ENCODE measurements around the gene TMEM94. TPM values are rescaled to one million over a fixed set of nuclear protein-coding genes. Genes with fewer than 3 reads are reported as not detected.
A peak's percentile ranks its signal among the peaks of the same experiment; 100 is the strongest.

Gene TMEM94
- total and polyA plus RNA-seq, 9 of the 15 experiments (the other 6 are each of a cell fraction or from before 2014, with no cell fraction given), result 0.35 to 48.1 (median 14.4) TPM

DNA sequence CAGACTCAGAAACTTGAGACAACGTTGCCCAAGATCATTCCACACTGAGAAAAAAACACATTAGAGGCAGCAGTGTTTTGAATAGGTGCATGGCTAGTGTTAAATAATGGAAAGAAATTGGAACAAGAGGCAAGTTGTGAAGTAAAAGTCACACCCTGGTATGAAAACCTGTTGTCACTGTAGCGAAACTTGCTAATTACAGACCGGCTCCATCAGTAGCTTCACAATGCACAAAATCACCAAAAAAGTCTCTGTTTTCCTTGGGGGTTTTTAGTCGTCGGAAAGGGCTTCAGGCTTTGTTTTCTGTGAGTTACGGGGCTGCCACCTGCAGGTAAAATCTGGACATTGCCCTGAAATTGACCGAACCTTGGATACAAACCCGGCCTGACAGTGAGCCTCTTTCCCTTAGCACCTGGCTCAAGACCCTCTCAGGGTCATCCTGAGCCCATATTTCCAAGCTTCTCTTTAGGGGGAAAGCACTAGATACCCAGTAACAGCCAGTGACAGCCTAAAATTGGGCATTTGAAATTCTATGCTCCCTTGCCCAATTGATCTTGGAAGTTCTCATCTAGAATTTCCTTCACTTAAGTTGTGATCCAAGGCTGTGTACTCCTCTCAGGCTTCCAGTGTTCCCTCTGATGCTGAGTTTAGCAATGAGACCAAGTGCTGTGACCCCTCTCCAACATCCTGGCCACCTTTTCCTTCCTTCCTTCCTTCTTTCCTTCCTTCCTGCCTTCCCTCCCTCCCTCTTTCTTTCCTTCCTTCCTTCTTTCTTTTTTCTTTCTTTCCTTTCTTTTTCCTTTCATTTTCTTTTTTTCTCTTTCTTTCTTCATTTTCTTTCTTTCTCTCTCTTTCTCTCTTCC is 43.7 kb upstream of the TMEM94 start:
- DNase-seq (ENCODE audit: extremely low read depth in 1 of 4, low spot score in 3 of 4) (peak; percentile 69 to 84 (median 72)), FAIRE-seq (peak; percentile 95), ATAC-seq (peak; percentile 92)
- Histone ChIP-seq H3K9me1 (ENCODE audit: control insufficient read depth, insufficient read depth, low read length) (no peaks in the 10 kb centered on the region), H3K4me1 (replicated peaks in 1 of 2; ENCODE audit: control insufficient read depth in 2 of 2, insufficient read depth in 2 of 2, low read length in 2 of 2) (no peaks in the 10 kb centered on the region), H4K20me1 (replicated peaks; ENCODE audit: control insufficient read depth, insufficient read depth, low read length) (no peaks in the 10 kb centered on the region), H3K27ac (ENCODE audit: extremely low read depth, low read depth, low read length) (no peak overlapping the region), H3K27me3 (ENCODE audit: control insufficient read depth in 2 of 2, insufficient read depth in 2 of 2, low read length in 2 of 2) (peaks cover 0 to 9% of the 10 kb centered on the region in 2 experiments; a peak in 2 of 5 replicates), H3K4me2 (ENCODE audit: insufficient read depth, low read length) (peak overlapping the region; percentile 30), H2AFZ (ENCODE audit: low read depth, low read length) (peak overlapping the region; percentile 57), H3K4me3 (no peak overlapping the region), H3K9ac (ENCODE audit: insufficient read depth in 1 of 2, low read depth in 2 of 2, low read length in 2 of 2) (0 out of 4 replicates have a peak overlapping the region, but pooled peaks of 1 of the 2 experiments have one; percentile 4), H3K9me3 (replicated peaks; ENCODE audit: control insufficient read depth, insufficient read depth, low read depth, low read length) (no peaks in the 10 kb centered on the region), H3K36me3 (ENCODE audit: control insufficient read depth, insufficient read depth, low read length) (no peaks in the 10 kb centered on the region), H3K79me2 (ENCODE audit: control insufficient read depth, insufficient read depth, low read length) (no peaks in the 10 kb centered on the region)
- in situ Hi-C loops (cut with MboI), result loop anchor here (5.0 to 10.0 kb wide), 3 partner anchors 100 to 298 kb away; partner anchors contain the start of genes GGA3 and MRPS7
- BruUV-seq (replicated peaks), result no TSS peak
- CTCF ChIA-PET (ENCODE audit: low intra/inter-chr PET ratio), result interaction anchor here (0.7 to 2.5 kb wide), 8 partner anchors 87 to 174 kb away, joined by 3 to 23 read pairs (median 4); partner anchors contain the start of genes MIF4GD, SLC25A19 and TSEN54
- POLR2A ChIA-PET, result interaction anchor here (0.6 to 1.0 kb wide), 9 partner anchors 10 to 251 kb away, joined by 3 to 7 read pairs (median 3); partner anchors contain the start of gene MIF4GD
- intact Hi-C loops (cut with micrococcal nuclease), result loop anchor here (1.0 to 2.0 kb wide), 2 partner anchors 122 to 452 kb away; no protein-coding TSS in a partner anchor
- under 1% methylated on average over 8 of the region's 8 CpGs for WGBS (ENCODE audit: insufficient coverage, low coverage, missing lambda C conversion rate)
- TF ChIP-seq CTBP1 (IDR thresholded peaks at IDR 0.05; ENCODE audit: borderline replicate concordance), result peak; percentile 51; the same call in 1 of the 2 replicates
- 0 out of 2 replicates have a peak, but pooled peaks have one; percentile 36 for TF ChIP-seq THRAP3 (IDR thresholded peaks at IDR 0.05; ENCODE audit: borderline replicate concordance)
- peak; percentile 58; the same call in 1 of the 2 replicates for TF ChIP-seq ZNF24 (IDR thresholded peaks at IDR 0.05)
- TF ChIP-seq SMAD3 (CRISPR knock-in tag; conservative IDR thresholded peaks at IDR 0.05), result no peak
- TF ChIP-seq ATF7 (IDR thresholded peaks at IDR 0.05), result peak; percentile 26; the same call in 1 of the 2 replicates
- TF ChIP-seq IFI16 (CRISPR knock-in tag; IDR thresholded peaks at IDR 0.05), result no peak
- no peak for TF ChIP-seq ZNF57 (CRISPR knock-in tag; IDR thresholded peaks at IDR 0.05)
- no peak for TF ChIP-seq DMBX1 (CRISPR knock-in tag; IDR thresholded peaks at IDR 0.05; ENCODE audit: borderline replicate concordance)
- 0 out of 2 replicates have a peak, but pooled peaks have one; percentile 15 for TF ChIP-seq MTA1 (IDR thresholded peaks at IDR 0.05; ENCODE audit: borderline replicate concordance)
- TF ChIP-seq ARID2 (IDR thresholded peaks at IDR 0.05), result 0 out of 2 replicates have a peak, but pooled peaks have one; percentile 49
- no peak; the same call in 1 of the 2 replicates for TF ChIP-seq STAG1 (CRISPR knock-in tag; IDR thresholded peaks at IDR 0.05; ENCODE audit: borderline replicate concordance)
- TF ChIP-seq HLTF (IDR thresholded peaks at IDR 0.05), result 0 out of 2 replicates have a peak, but pooled peaks have one; percentile 48
- TF ChIP-seq TAF9B (IDR thresholded peaks at IDR 0.05; ENCODE audit: partially characterized antibody), result peak; percentile 17
- TF ChIP-seq, protein P1, sequence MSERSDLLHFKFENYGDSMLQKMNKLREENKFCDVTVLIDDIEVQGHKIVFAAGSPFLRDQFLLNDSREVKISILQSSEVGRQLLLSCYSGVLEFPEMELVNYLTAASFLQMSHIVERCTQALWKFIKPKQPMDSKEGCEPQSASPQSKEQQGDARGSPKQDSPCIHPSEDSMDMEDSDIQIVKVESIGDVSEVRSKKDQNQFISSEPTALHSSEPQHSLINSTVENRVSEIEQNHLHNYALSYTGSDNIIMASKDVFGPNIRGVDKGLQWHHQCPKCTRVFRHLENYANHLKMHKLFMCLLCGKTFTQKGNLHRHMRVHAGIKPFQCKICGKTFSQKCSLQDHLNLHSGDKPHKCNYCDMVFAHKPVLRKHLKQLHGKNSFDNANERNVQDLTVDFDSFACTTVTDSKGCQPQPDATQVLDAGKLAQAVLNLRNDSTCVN (CRISPR knock-in tag; IDR thresholded peaks at IDR 0.05), result 0 out of 2 replicates have a peak, but pooled peaks have one; percentile 39
- TF ChIP-seq SRF (CRISPR knock-in tag; IDR thresholded peaks at IDR 0.05), result 0 out of 4 replicates have a peak, but pooled peaks of 1 of the 2 experiments have one; percentile 12
- 0 out of 2 replicates have a peak, but pooled peaks have one; percentile 40 for TF ChIP-seq ZNF384 (IDR thresholded peaks at IDR 0.05; ENCODE audit: low read depth, low read length)
- 0 out of 2 replicates have a peak, but pooled peaks have one; percentile 21 for TF ChIP-seq ZZZ3 (IDR thresholded peaks at IDR 0.05)
- no peak for TF ChIP-seq CBX8 (IDR thresholded peaks at IDR 0.05; ENCODE audit: borderline replicate concordance, extremely low read depth, low read depth, low read length, poor library complexity, severe bottlenecking)
- TF ChIP-seq NBN (IDR thresholded peaks at IDR 0.05; ENCODE audit: low read depth), result peak; percentile 32; the same call in 1 of the 2 replicates
- peak; percentile 72; the same call in 1 of the 2 replicates for TF ChIP-seq CC2D1A (IDR thresholded peaks at IDR 0.05)
